BLaER1 treated with 17β-estradiol and CSF1 and Interleukin-3, amounts not matched to agents 10 nM and 100 nM (cell line): ENCODE measurements around the gene TMEM109.
A peak's percentile ranks its signal among the peaks of the same experiment; 100 is the strongest.

ENCODE experiments used
- H3K27ac ChIP-seq, 11 experiments: shearing (Covaris generic); formaldehyde crosslinking; 2 replicates each; pipeline ENCODE4 v1.8.1; 2022
- H3K27me3 ChIP-seq, 11 experiments: shearing (Covaris generic); formaldehyde crosslinking; 2 replicates each; pipeline ENCODE4 v1.8.1; 2022
- H3K36me3 ChIP-seq, 11 experiments: shearing (Covaris generic); formaldehyde crosslinking; 2 replicates each; pipeline ENCODE4 v1.8.1; 2022
- H3K4me1 ChIP-seq, 10 experiments: shearing (Covaris generic); formaldehyde crosslinking; 2 replicates each; pipeline ENCODE4 v1.8.1; 2022
- H3K4me2 ChIP-seq, 11 experiments: shearing (Covaris generic); formaldehyde crosslinking; 2 replicates each; pipeline ENCODE4 v1.8.1; 2022
- H3K4me3 ChIP-seq, 10 experiments: shearing (Covaris generic); formaldehyde crosslinking; 2 replicates each; pipeline ENCODE4 v1.8.1; 2022
- H3K9ac ChIP-seq, 11 experiments: shearing (Covaris generic); formaldehyde crosslinking; 2 replicates each; pipeline ENCODE4 v1.8.1; 2022
- H3K9me3 ChIP-seq, 11 experiments: shearing (Covaris generic); formaldehyde crosslinking; replicated peaks in 1 of 11; 2 replicates each; pipeline ENCODE4 v1.8.1; 2022
- H4K20me1 ChIP-seq, 11 experiments: shearing (Covaris generic); formaldehyde crosslinking; 2 replicates each; pipeline ENCODE4 v1.8.1; 2022
- Cebpa-rat ChIP-seq, 11 experiments: shearing (Covaris generic); IDR thresholded peaks; 2 replicates each; pipeline ENCODE4 v1.8.1; 2022

Gene TMEM109

DNA sequence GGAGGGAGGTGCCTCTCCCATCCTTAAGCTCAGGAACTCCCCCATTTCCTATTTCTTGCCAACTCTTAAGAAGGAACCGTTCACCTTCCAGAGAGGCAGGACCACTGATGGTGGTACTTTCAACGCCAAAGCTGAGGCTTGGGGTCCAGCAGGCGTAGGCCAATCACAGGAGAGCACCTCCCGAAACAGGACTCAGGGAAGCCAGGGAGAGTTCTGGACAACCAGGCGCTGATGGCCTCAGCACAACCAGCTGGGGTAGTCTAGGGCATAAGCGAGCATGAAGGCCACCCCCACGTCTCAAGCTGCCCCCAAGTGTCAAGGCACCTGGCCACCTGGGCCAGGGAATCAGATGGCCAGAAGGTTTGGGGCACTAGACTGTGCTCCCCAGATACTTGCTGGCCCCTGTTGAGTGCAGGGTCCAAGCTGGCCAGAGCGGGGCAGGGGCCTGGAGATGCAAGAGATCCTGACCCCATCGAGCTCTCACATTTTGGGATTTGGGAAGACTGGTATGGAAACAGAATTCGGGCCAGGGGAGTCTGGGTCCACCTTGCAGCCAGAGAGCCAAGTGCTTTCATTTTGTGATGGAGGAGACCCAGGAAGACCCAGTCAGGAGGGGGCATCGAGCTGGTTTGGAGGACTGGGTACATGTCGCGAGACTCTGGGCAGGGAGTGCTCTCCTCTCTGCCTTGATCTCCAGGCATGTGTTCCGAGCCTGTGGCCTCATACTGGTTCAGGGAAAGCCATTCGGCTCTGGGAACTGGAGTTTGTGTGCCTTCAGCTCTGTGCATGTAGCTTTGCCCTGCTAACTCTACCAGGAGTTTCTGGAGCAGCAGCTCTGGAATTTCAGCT lies 58.4 kb downstream of the TMEM109 start:
- Histone ChIP-seq H3K27me3 (peaks cover 20 to 39% (median 31%) of the 10 kb centered on the region in 11 experiments), H3K4me3 (no peak overlapping the region), H3K4me1 (peaks cover 23 to 53% (median 42%) of the 10 kb centered on the region in 10 experiments)

More for the DNA sequence above, 58.4 kb downstream of the TMEM109 start:
- H4K20me1 ChIP-seq, result 0 out of 22 replicates have a peak, but pooled peaks cover 0 to 4% (median 0%) of the 10 kb centered on the region in 11 experiments
- peak overlapping the region; percentile 30 to 93 (median 80); a peak in 21 of 22 replicates for H3K4me2 ChIP-seq
- no peak overlapping the region; a peak in 1 of 22 replicates for H3K9ac ChIP-seq
- no peak for TF ChIP-seq Cebpa-rat (IDR thresholded peaks at IDR 0.05)
- peaks cover 6 to 15% (median 10%) of the 10 kb centered on the region in 11 experiments; a peak in 15 of 22 replicates for H3K9me3 ChIP-seq
- H3K36me3 ChIP-seq, result no peaks in the 10 kb centered on the region
- no peak overlapping the region for H3K27ac ChIP-seq
